Gastrocnemius medialis (tissue), 4 donors: ENCODE measurements around the gene SPEN.

Experiments
- POLR2A ChIP-seq, 2 donors: fragments of 450-650 bp; IDR thresholded peaks; one replicate each; pipeline ENCODE4 v1.6.1; 2017; ENCODE audit warnings: antibody characterized with exemption in 2 of 2, mild to moderate bottlenecking in 2 of 2, moderate library complexity in 2 of 2
- TF ChIP-seq, protein P1 (sequence below), 5 experiments: fragments of 450-650 bp in 3 of 5; fragments of 200-600 bp in 2 of 5; sonication (generic) in 2 of 5; IDR thresholded peaks in 4 of 5; conservative IDR thresholded peaks in 1 of 5; 1 replicate in 4 of 5; 2 replicates in 1 of 5; pipeline ENCODE4 v1.5.1; 2016 to 2019; ENCODE audit warnings: antibody characterized with exemption in 5 of 5, mild to moderate bottlenecking in 3 of 5, moderate library complexity in 3 of 5

DNA sequence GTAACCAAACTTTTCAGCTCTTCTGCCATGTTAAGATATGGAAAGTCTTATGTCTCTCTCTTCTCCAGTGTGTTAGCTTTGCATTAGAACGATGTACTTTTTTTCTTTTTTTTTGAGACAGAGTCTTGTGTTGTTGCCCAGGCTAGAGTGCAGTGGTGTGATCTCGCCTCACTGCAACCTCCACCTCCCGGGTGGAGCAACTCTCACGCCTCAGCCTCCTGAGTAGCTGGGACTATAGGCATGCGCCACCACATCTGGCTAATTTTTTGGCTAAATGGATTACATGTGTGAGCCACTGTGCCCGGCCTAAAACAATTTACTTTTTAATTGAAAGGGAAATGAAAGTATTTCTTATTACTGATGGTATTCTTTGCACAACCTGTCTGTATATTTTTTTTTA, 35.8 kb downstream of the SPEN start:
- TF ChIP-seq, protein P1, sequence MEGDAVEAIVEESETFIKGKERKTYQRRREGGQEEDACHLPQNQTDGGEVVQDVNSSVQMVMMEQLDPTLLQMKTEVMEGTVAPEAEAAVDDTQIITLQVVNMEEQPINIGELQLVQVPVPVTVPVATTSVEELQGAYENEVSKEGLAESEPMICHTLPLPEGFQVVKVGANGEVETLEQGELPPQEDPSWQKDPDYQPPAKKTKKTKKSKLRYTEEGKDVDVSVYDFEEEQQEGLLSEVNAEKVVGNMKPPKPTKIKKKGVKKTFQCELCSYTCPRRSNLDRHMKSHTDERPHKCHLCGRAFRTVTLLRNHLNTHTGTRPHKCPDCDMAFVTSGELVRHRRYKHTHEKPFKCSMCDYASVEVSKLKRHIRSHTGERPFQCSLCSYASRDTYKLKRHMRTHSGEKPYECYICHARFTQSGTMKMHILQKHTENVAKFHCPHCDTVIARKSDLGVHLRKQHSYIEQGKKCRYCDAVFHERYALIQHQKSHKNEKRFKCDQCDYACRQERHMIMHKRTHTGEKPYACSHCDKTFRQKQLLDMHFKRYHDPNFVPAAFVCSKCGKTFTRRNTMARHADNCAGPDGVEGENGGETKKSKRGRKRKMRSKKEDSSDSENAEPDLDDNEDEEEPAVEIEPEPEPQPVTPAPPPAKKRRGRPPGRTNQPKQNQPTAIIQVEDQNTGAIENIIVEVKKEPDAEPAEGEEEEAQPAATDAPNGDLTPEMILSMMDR (IDR thresholded peaks at IDR 0.05 in 4 of 5, conservative IDR thresholded peaks at IDR 0.05 in 1 of 5) = no peak
- TF ChIP-seq POLR2A (IDR thresholded peaks at IDR 0.05) = no peak
